GM21825 (cell line): ENCODE data around the gene PCDHGB3.
"Not testable (repeated sequence)": the region's sequence is repeated elsewhere in the genome, so short reads cannot be mapped to it uniquely, and the experiment has no call there.

Source experiments
- ATAC-seq: cut with Tn5 transposase; IDR thresholded peaks from one replicate; pipeline ENCODE4 v1.9.1; 2021; ENCODE audit warnings: mild to moderate bottlenecking, moderate library complexity; ENCODE audit not compliant: unreplicated experiment

PCDHGB3 gene

GRCh38 chr5:141389153-141390042 lies 19.4 kb downstream of the PCDHGB3 start:
- no peak for ATAC-seq

GRCh38 chr5:141392429-141393198 lies 22.6 kb downstream of the PCDHGB3 start, which contains the start of gene PCDHGA8:
Gene PCDHGA8 (plus strand): TSS chr5:141392633. CDS start chr5:141392814, 181 bp downstream.
- ATAC-seq, result no peak

GRCh38 chr5:141393267-141393666 lies 23.2 kb downstream of the PCDHGB3 start:
- ATAC-seq, result no peak

GRCh38 chr5:141394401-141395187 lies 24.6 kb downstream of the PCDHGB3 start:
- not testable (repeated sequence) for ATAC-seq

- ATAC-seq, result peak; percentile 74
These were observed 27.9 kb downstream of the PCDHGB3 start, which contains the start of gene PCDHGB5 for GRCh38 chr5:141397756-141398551. Gene PCDHGB5 (plus strand): TSS chr5:141397947. CDS start chr5:141398128, 181 bp downstream.

GRCh38 chr5:141398608-141399007 lies 28.6 kb downstream of the PCDHGB3 start:
- no peak for ATAC-seq

GRCh38 chr5:141399555-141400258 lies 29.7 kb downstream of the PCDHGB3 start:
- no peak for ATAC-seq

- no peak for ATAC-seq
These were observed 32.7 kb downstream of the PCDHGB3 start, which contains the start of gene PCDHGA9 for GRCh38 chr5:141402553-141403243. Gene PCDHGA9 (plus strand): TSS chr5:141402778. CDS start chr5:141402953, 175 bp downstream.

GRCh38 chr5:141403387-141403786 lies 33.3 kb downstream of the PCDHGB3 start:
- no peak for ATAC-seq

- ATAC-seq, result peak; percentile 63
These were observed 37.9 kb downstream of the PCDHGB3 start, which contains the start of gene PCDHGB6 for GRCh38 chr5:141407790-141408505. Gene PCDHGB6 (plus strand): TSS chr5:141408021. CDS start chr5:141408203, 182 bp downstream.

- no peak for ATAC-seq
These were observed 39.7 kb downstream of the PCDHGB3 start for GRCh38 chr5:141409598-141410306.

- ATAC-seq, result no peak
These were observed 41.5 kb downstream of the PCDHGB3 start for GRCh38 chr5:141411575-141411974.

- peak; percentile 66 for ATAC-seq
These were observed 43.0 kb downstream of the PCDHGB3 start, which contains the start of gene PCDHGA10 for GRCh38 chr5:141412854-141413539. Gene PCDHGA10 (plus strand): TSS chr5:141412987. CDS start chr5:141413176, 189 bp downstream.

- ATAC-seq, result no peak
These were observed 43.6 kb downstream of the PCDHGB3 start for GRCh38 chr5:141413540-141414069.

GRCh38 chr5:141414548-141415274 lies 44.7 kb downstream of the PCDHGB3 start:
- not testable (repeated sequence) for ATAC-seq

- not testable (repeated sequence) for ATAC-seq
These were observed 45.2 kb downstream of the PCDHGB3 start for GRCh38 chr5:141415275-141415618.
